A673 (cell line): ENCODE results near the gene IFNLR1. TPM values are rescaled to one million over a fixed set of nuclear protein-coding genes. Genes with fewer than 3 reads are reported as not detected.
"Not testable (repeated sequence)": the region's sequence is repeated elsewhere in the genome, so short reads cannot be mapped to it uniquely, and the experiment has no call there.

ENCODE experiments used
- BruUV-seq: library from RNA; stranded (reverse); fragments of 400-500 nt; replicated peaks from 2 replicates; lab custom pipeline; 2021; lab: Mats Ljungman, UMichigan
- CTCF ChIA-PET: fragments of 300-600 bp; sonication (Branson Sonifier 250); formaldehyde crosslinking; loops from one replicate; lab custom pipeline; 2022; ENCODE audit warnings: antibody characterized with exemption; lab: Charles Lee
- POLR2A ChIA-PET: fragments of 300-600 bp; sonication (Branson Sonifier 250); formaldehyde crosslinking; loops from one replicate; lab custom pipeline; 2022; ENCODE audit warnings: antibody characterized with exemption; ENCODE audit not compliant: low non-redundant PET; lab: Charles Lee
- DNase-seq: peaks from one replicate; pipeline ENCODE4 v3.0.0-alpha.2; 2015; ENCODE audit warnings: low spot score
- H3K27ac ChIP-seq: fragments of 200-600 bp; sonication (generic); 2 replicates; pipeline ENCODE4 v1.5.1; 2016; ENCODE audit warnings: mixed run types, low read depth, mild to moderate bottlenecking, mixed read lengths, antibody characterized with exemption, low read length; ENCODE audit not compliant: poor library complexity, severe bottlenecking
- H3K27me3 ChIP-seq: fragments of 200-600 bp; sonication (generic); replicated peaks from 2 replicates; pipeline ENCODE4 v1.6.1; 2017; ENCODE audit warnings: mixed run types, low read depth, mild to moderate bottlenecking, mixed read lengths, antibody characterized with exemption, low read length; ENCODE audit not compliant: insufficient read depth, poor library complexity
- H3K36me3 ChIP-seq: fragments of 200-600 bp; sonication (generic); 2 replicates; pipeline ENCODE4 v1.6.1; 2016; ENCODE audit warnings: mixed run types, mild to moderate bottlenecking, mixed read lengths, antibody characterized with exemption, low read length; ENCODE audit not compliant: insufficient read depth, poor library complexity, severe bottlenecking
- H3K4me1 ChIP-seq: fragments of 200-600 bp; sonication (generic); 2 replicates; pipeline ENCODE4 v1.6.1; 2017; ENCODE audit warnings: mixed run types, mild to moderate bottlenecking, mixed read lengths, antibody characterized with exemption, low read length; ENCODE audit not compliant: insufficient read depth, poor library complexity, severe bottlenecking
- H3K4me3 ChIP-seq: fragments of 200-600 bp; sonication (generic); 2 replicates; pipeline ENCODE4 v1.5.1; 2016; ENCODE audit warnings: low read depth, mixed run types, mild to moderate bottlenecking, mixed read lengths, low read length; ENCODE audit not compliant: poor library complexity, severe bottlenecking
- H3K9me3 ChIP-seq: fragments of 200-600 bp; sonication (generic); 2 replicates; pipeline ENCODE4 v1.6.1; 2016; ENCODE audit warnings: mixed run types, low read depth, mild to moderate bottlenecking, mixed read lengths, antibody characterized with exemption, low read length; ENCODE audit not compliant: poor library complexity, severe bottlenecking
- EZH2 ChIP-seq: fragments of 200-600 bp; sonication (generic); IDR thresholded peaks from 2 replicates; pipeline ENCODE4 v1.6.1; 2017; ENCODE audit warnings: borderline replicate concordance, low read depth, mild to moderate bottlenecking, mixed read lengths, antibody characterized with exemption, low read length; ENCODE audit not compliant: poor library complexity, severe bottlenecking
- intact Hi-C: fragments of 100-400 bp; cut with micrococcal nuclease; formaldehyde crosslinking; loops from one replicate; pipeline ENCODE4 v1.10.0; 2022; ENCODE audit not compliant: unreplicated experiment
- total RNA-seq: library from RNA; stranded (reverse); gene quantifications from 2 replicates; pipeline ENCODE4 v1.2.3, GENCODE V29; 2021
- TF ChIP-seq, protein P1 (sequence below): fragments of 300-800, 200-600 bp; sonication (generic); conservative IDR thresholded peaks from 2 replicates; pipeline ENCODE4 v1.5.1; 2017; ENCODE audit warnings: low read depth, mild to moderate bottlenecking, antibody characterized with exemption, low read length, moderate library complexity, mixed read lengths

Gene IFNLR1
- total RNA-seq, 1 experiment from 2014 or later = 2.0 TPM

DNA sequence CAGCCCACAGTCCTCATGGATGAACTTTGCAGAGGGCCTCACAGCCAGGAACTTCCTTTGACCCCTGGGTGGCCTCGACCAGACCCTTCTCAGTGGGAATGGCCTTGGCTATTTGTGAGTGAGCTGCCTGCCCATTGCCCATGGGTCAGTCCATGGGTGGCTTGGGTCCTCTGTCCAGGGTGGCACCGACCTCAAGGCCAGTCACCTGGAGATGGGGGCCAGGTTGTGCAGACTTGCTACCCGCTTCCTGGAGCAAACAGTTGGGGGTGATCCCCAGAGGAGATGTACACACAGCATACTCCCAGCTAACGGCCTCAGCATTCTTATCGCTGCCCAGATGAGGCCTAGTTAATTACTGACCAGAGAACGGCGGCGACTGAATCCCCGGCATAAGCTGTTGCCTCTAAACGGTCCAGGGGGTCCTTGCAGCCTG, 23.1 kb upstream of the IFNLR1 start:
- H3K27ac ChIP-seq = no peak overlapping the region
- no peak for TF ChIP-seq EZH2
- TF ChIP-seq, protein P1, sequence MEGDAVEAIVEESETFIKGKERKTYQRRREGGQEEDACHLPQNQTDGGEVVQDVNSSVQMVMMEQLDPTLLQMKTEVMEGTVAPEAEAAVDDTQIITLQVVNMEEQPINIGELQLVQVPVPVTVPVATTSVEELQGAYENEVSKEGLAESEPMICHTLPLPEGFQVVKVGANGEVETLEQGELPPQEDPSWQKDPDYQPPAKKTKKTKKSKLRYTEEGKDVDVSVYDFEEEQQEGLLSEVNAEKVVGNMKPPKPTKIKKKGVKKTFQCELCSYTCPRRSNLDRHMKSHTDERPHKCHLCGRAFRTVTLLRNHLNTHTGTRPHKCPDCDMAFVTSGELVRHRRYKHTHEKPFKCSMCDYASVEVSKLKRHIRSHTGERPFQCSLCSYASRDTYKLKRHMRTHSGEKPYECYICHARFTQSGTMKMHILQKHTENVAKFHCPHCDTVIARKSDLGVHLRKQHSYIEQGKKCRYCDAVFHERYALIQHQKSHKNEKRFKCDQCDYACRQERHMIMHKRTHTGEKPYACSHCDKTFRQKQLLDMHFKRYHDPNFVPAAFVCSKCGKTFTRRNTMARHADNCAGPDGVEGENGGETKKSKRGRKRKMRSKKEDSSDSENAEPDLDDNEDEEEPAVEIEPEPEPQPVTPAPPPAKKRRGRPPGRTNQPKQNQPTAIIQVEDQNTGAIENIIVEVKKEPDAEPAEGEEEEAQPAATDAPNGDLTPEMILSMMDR = no peak
- H3K9me3 ChIP-seq = no peaks in the 10 kb centered on the region
- H3K4me3 ChIP-seq = no peak overlapping the region
- no peaks in the 10 kb centered on the region for H3K27me3 ChIP-seq
- H3K36me3 ChIP-seq = no peaks in the 10 kb centered on the region
- no peak for DNase-seq
- CTCF ChIA-PET = no interaction called here
- no peaks in the 10 kb centered on the region for H3K4me1 ChIP-seq
- intact Hi-C loops = no loop called here
- no TSS peak for BruUV-seq
- POLR2A ChIA-PET = no interaction called here

DNA sequence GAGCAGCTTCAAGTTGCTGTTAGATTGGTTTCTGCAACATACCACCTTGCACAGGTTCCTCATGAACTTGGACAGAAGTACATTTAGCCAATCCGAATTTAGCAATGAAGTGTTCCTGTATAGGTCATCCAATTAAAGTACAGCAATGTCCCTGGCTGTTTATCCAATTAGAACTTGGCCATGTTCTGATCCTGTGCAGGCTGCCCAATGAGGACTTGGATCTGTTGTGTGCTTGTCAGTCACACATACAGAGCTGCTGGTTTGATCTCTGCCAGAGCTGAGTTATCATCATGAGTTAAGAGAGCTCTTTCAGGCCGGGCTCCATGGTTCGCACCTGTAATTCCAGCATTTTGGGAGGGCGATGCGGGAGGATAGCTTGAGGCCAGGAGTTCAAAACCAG, 22.0 kb upstream of the IFNLR1 start:
- Histone ChIP-seq H3K4me3 (no peak overlapping the region), H3K36me3 (no peaks in the 10 kb centered on the region), H3K27ac (no peak overlapping the region), H3K9me3 (no peaks in the 10 kb centered on the region), H3K4me1 (no peaks in the 10 kb centered on the region), H3K27me3 (no peaks in the 10 kb centered on the region)
- DNase-seq = no peak
- TF ChIP-seq EZH2 = no peak
- TF ChIP-seq, protein P1 = no peak
- intact Hi-C loops = no loop called here
- BruUV-seq = no TSS peak
- ChIA-PET POLR2A (no interaction called here), CTCF (no interaction called here)

DNA sequence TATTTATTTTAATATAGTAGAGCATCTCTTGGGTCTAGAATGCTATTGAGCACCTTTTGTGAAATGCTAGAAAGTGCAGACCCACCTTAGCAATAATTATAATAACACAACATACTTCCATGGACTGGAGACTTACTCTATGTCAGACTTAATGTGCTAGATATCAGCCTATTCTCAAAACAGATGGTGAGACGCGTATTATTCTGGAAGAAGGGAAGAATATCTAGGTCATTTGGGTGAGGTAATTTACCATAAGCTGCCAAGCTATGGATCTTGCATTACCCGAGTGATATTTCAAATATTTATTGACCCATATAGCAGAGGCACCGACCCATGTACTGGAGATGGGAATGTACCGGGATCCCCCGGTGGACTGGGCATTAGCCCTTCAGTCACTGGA, 20.6 kb upstream of the IFNLR1 start:
- ChIA-PET CTCF (no interaction called here), POLR2A (no interaction called here)
- no peak for DNase-seq
- no peak for TF ChIP-seq EZH2
- TF ChIP-seq, protein P1 = no peak
- intact Hi-C loops = no loop called here
- H3K36me3 ChIP-seq = no peaks in the 10 kb centered on the region
- H3K27ac ChIP-seq = no peak overlapping the region
- H3K4me3 ChIP-seq = no peak overlapping the region
- H3K27me3 ChIP-seq = no peaks in the 10 kb centered on the region
- no TSS peak for BruUV-seq
- no peaks in the 10 kb centered on the region for H3K4me1 ChIP-seq
- no peaks in the 10 kb centered on the region for H3K9me3 ChIP-seq

DNA sequence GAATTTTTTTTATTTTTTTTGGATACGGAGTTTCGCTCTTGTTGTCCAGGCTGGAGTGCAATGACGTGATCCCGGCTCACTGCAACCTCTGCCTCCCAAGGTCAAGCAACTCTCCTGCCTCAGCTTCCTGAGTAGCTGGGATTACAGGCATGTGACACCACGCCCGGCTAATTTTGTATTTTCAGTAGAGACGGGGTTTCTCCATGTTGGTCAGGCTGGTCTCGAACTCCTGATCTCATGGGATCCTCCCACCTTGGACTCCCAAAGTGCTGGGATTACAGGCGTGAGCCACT, 20.3 kb upstream of the IFNLR1 start:
- H3K36me3 ChIP-seq, H3K4me1 ChIP-seq, H3K9me3 ChIP-seq, CTCF ChIA-PET, intact Hi-C loops, H3K4me3 ChIP-seq, H3K27me3 ChIP-seq, BruUV-seq, DNase-seq, H3K27ac ChIP-seq, POLR2A ChIA-PET: not testable (repeated sequence)
